GM04503 (cell line): Measurements from ENCODE around the gene RGS19.

Experiments
- DNase-seq: peaks from one replicate; pipeline ENCODE4 v3.0.0-alpha.2; 2012; ENCODE audit warnings: low read depth

RGS19 gene

GRCh38 chr20:64076061-64076997 lies 3.0 kb downstream of the RGS19 start:
- no peak for DNase-seq

GRCh38 chr20:64075556-64075955 lies 3.8 kb downstream of the RGS19 start:
- DNase-seq: no peak

GRCh38 chr20:64074963-64075362 lies 4.4 kb downstream of the RGS19 start:
- DNase-seq: no peak

- no peak for DNase-seq
Measured at GRCh38 chr20:64074184-64074789, 5.0 kb downstream of the RGS19 start.

GRCh38 chr20:64073476-64074183 lies 5.7 kb downstream of the RGS19 start:
- DNase-seq: no peak

- no peak for DNase-seq
Measured at GRCh38 chr20:64072498-64073063, 6.7 kb downstream of the RGS19 start.

- DNase-seq: no peak
Measured at GRCh38 chr20:64071341-64072332, 7.7 kb downstream of the RGS19 start.

GRCh38 chr20:64070244-64070993 lies 8.9 kb downstream of the RGS19 start:
- no peak for DNase-seq

GRCh38 chr20:64069614-64070243 lies 9.6 kb downstream of the RGS19 start:
- no peak for DNase-seq

- no peak for DNase-seq
Measured at GRCh38 chr20:64069209-64069613, 10.1 kb downstream of the RGS19 start.

GRCh38 chr20:64068386-64069208 lies 10.7 kb downstream of the RGS19 start:
- DNase-seq: no peak

- no peak for DNase-seq
Measured at GRCh38 chr20:64067733-64068307, 11.5 kb downstream of the RGS19 start.

- no peak for DNase-seq
Measured at GRCh38 chr20:64067005-64067632, 12.2 kb downstream of the RGS19 start.

- DNase-seq: peak; percentile 59
Measured at GRCh38 chr20:64065974-64066343, 13.4 kb downstream of the RGS19 start.

- DNase-seq: no peak
Measured at GRCh38 chr20:64065062-64065973, 14.0 kb downstream of the RGS19 start.

- DNase-seq: no peak
Measured at GRCh38 chr20:64064145-64064698, 15.1 kb downstream of the RGS19 start.
